ENCODE data around the gene CLTC.

- no peak for TF ChIP-seq PREB (CRISPR knock-in tag; IDR thresholded peaks at IDR 0.05)
- no peak for TF ChIP-seq POLR2A (IDR thresholded peaks at IDR 0.05; ENCODE audit: insufficient read depth in 1 of 2, low read depth in 2 of 2, low read length in 2 of 2)
- TF ChIP-seq RAD21 (CRISPR knock-in tag; IDR thresholded peaks at IDR 0.05), result no peak
- TF ChIP-seq ZNF484 (CRISPR knock-in tag; IDR thresholded peaks at IDR 0.05; ENCODE audit: borderline replicate concordance, low read depth), result no peak
- no peak for TF ChIP-seq GABPA (IDR thresholded peaks at IDR 0.05; ENCODE audit: low read depth, low read length)
- TF ChIP-seq GABPA (CRISPR knock-in tag; IDR thresholded peaks at IDR 0.05; ENCODE audit: low read depth), result no peak
- TF ChIP-seq ZMYM4 (CRISPR knock-in tag; IDR thresholded peaks at IDR 0.05), result no peak
Observed at GRCh38 chr17:59734226-59734625, 114.5 kb downstream of the CLTC start.
